22Rv1 (cell line): ENCODE results near the gene RPS29.

Experiments
- ZFX ChIP-seq: fragments of 450-650 bp; IDR thresholded peaks from 2 replicates; pipeline ENCODE4 v1.6.1; 2017; ENCODE audit warnings: antibody characterized with exemption, borderline replicate concordance
- TF ChIP-seq, protein P1 (sequence below): fragments of 450-650 bp; IDR thresholded peaks from 2 replicates; pipeline ENCODE4 v1.5.1; 2017; ENCODE audit warnings: mild to moderate bottlenecking

- TF ChIP-seq, protein P1, sequence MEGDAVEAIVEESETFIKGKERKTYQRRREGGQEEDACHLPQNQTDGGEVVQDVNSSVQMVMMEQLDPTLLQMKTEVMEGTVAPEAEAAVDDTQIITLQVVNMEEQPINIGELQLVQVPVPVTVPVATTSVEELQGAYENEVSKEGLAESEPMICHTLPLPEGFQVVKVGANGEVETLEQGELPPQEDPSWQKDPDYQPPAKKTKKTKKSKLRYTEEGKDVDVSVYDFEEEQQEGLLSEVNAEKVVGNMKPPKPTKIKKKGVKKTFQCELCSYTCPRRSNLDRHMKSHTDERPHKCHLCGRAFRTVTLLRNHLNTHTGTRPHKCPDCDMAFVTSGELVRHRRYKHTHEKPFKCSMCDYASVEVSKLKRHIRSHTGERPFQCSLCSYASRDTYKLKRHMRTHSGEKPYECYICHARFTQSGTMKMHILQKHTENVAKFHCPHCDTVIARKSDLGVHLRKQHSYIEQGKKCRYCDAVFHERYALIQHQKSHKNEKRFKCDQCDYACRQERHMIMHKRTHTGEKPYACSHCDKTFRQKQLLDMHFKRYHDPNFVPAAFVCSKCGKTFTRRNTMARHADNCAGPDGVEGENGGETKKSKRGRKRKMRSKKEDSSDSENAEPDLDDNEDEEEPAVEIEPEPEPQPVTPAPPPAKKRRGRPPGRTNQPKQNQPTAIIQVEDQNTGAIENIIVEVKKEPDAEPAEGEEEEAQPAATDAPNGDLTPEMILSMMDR = no peak
- no peak for TF ChIP-seq ZFX
Measured at GRCh38 chr14:49579841-49580240, 6.3 kb downstream of the RPS29 start.
